Transverse colon (tissue), 4 donors: ENCODE measurements around the gene SDCCAG8. TPM values are rescaled to one million over a fixed set of nuclear protein-coding genes. Genes with fewer than 3 reads are reported as not detected.

ENCODE experiments used
- DNase-seq: peaks from one replicate; pipeline ENCODE4 v3.0.0-alpha.2; 2019
- H3K27ac ChIP-seq, 4 donors: fragments of 200-600 bp; sonication (generic); 2 replicates each; pipeline ENCODE4 v1.5.1; 2016 to 2018; ENCODE audit warnings: inconsistent platforms in 4 of 4
- H3K27me3 ChIP-seq: fragments of 200-600 bp; sonication (generic); 2 replicates; pipeline ENCODE4 v1.5.1; 2017; ENCODE audit warnings: inconsistent platforms
- H3K36me3 ChIP-seq, 4 donors: fragments of 200-600 bp; sonication (generic); 2 replicates each; pipeline ENCODE4 v1.5.1; 2017 to 2019; ENCODE audit warnings: inconsistent platforms in 4 of 4
- H3K4me1 ChIP-seq, 4 donors: fragments of 200-600 bp; sonication (generic); 2 replicates each; pipeline ENCODE4 v1.5.1; 2017 to 2020; ENCODE audit warnings: inconsistent platforms in 4 of 4
- H3K4me3 ChIP-seq, 4 donors: fragments of 200-600 bp; sonication (generic); 1 replicate in 1 of 4; 2 replicates in 3 of 4; pipeline versions ENCODE4 v1.5.1 to v1.6.1; 2017 to 2019; ENCODE audit warnings: inconsistent platforms in 4 of 4
- H3K9me3 ChIP-seq, 2 donors: fragments of 200-600 bp; sonication (generic); 2 replicates each; pipeline ENCODE4 v1.5.1; 2017 to 2019; ENCODE audit warnings: inconsistent platforms in 2 of 2
- CTCF ChIP-seq, 5 experiments: fragments of 200-600 bp in 3 of 5; fragments of 450-650 bp in 2 of 5; sonication (generic) in 3 of 5; IDR thresholded peaks; 1 replicate in 2 of 5; 2 replicates in 3 of 5; pipeline ENCODE4 v1.5.1; 2016 to 2017; ENCODE audit warnings: antibody characterized with exemption in 5 of 5, inconsistent platforms in 3 of 5, mild to moderate bottlenecking in 2 of 5, moderate library complexity in 1 of 5
- EP300 ChIP-seq: sonication (generic); formaldehyde crosslinking; IDR thresholded peaks from one replicate; pipeline ENCODE4 v1.6.1; 2017; ENCODE audit warnings: antibody characterized with exemption, low read depth
- POLR2A ChIP-seq: fragments of 450-650 bp; IDR thresholded peaks from one replicate; pipeline ENCODE4 v1.6.1; 2016; ENCODE audit warnings: antibody characterized with exemption, mild to moderate bottlenecking, moderate library complexity
- POLR2AphosphoS5 ChIP-seq, 3 donors: sonication (generic); formaldehyde crosslinking; IDR thresholded peaks; one replicate each; pipeline ENCODE4 v1.6.1; 2016; ENCODE audit warnings: antibody characterized with exemption in 3 of 3
- WGBS, 2 donors: methylation state at CpG; one replicate each; pipeline ENCODE4 v1.1.5; 2018; ENCODE audit warnings: low coverage in 1 of 2; 5-methylcytosine and 5-hydroxymethylcytosine counted together
- in situ Hi-C, 4 donors: fragments of 200-750 bp; cut with MboI; loops; one replicate each; pipeline versions ENCODE4 v1.15.0 to v1.15.1; 2017; ENCODE audit warnings: low sequenced_read_pairs in 3 of 4, low pct_ligation_motif_present in 1 of 4, low pct_unique_long_range_greater_than_20kb in 1 of 4
- intact Hi-C: fragments of 100-400 bp; cut with DNase I; formaldehyde crosslinking; loops from one replicate; pipeline ENCODE4 v1.15.1; 2023; ENCODE audit warnings: low total_unique reads
- total RNA-seq, 4 donors: library from RNA; depleted of rRNA; stranded (reverse); fragments of >200 nt; gene quantifications; one replicate each; pipeline ENCODE4 v1.1.0, GENCODE V29; 2016

The SDCCAG8 gene
- total RNA-seq, 4 donors from 2014 or later: 28.8 to 101 (median 42.5) TPM

- DNase-seq: no peak
- Histone ChIP-seq H3K4me1 (no peaks in the 10 kb centered on the region), H3K27ac (peak overlapping the region in 1 of 4 donors; percentile 13), H3K4me3 (no peak overlapping the region), H3K9me3 (no peaks in the 10 kb centered on the region), H3K36me3 (peaks cover 0 to 16% (median 5%) of the 10 kb centered on the region in 4 donors), H3K27me3 (no peaks in the 10 kb centered on the region)
- intact Hi-C loops (no loop called here), in situ Hi-C loops (loop anchor here in 3 of 4 donors (25.0 kb wide), 1 partner anchor 852 kb away; no protein-coding TSS in a partner anchor)
- no peak for TF ChIP-seq POLR2A
- TF ChIP-seq EP300: no peak
- TF ChIP-seq CTCF (IDR thresholded peaks at IDR 0.05): no peak
- TF ChIP-seq POLR2AphosphoS5 (IDR thresholded peaks at IDR 0.05): no peak
- 58 to 85% methylated on average over 2 to 6 of the region's 6 CpGs for WGBS, 2 donors
Observed at GRCh38 chr1:243313635-243314536, 58.0 kb downstream of the SDCCAG8 start.

- TF ChIP-seq EP300: no peak
- no peak for TF ChIP-seq CTCF (IDR thresholded peaks at IDR 0.05)
- TF ChIP-seq POLR2A: no peak
- no peak for TF ChIP-seq POLR2AphosphoS5 (IDR thresholded peaks at IDR 0.05)
- 40 to 57% methylated on average over 1 of the region's 1 CpG for WGBS, 2 donors
- Histone ChIP-seq H3K9me3 (no peaks in the 10 kb centered on the region), H3K36me3 (peaks cover 0 to 5% (median 1%) of the 10 kb centered on the region in 4 donors), H3K4me1 (no peaks in the 10 kb centered on the region), H3K27me3 (no peaks in the 10 kb centered on the region), H3K4me3 (no peak overlapping the region), H3K27ac (no peak overlapping the region)
- DNase-seq: no peak
- intact Hi-C loops (loop anchor here (5.0 kb wide), 1 partner anchor 1078 kb away; no protein-coding TSS in a partner anchor), in situ Hi-C loops (loop anchor here in 3 of 4 donors (25.0 kb wide), 1 partner anchor 853 kb away; no protein-coding TSS in a partner anchor)
Observed at GRCh38 chr1:243315455-243315854, 59.6 kb downstream of the SDCCAG8 start.

DNA sequence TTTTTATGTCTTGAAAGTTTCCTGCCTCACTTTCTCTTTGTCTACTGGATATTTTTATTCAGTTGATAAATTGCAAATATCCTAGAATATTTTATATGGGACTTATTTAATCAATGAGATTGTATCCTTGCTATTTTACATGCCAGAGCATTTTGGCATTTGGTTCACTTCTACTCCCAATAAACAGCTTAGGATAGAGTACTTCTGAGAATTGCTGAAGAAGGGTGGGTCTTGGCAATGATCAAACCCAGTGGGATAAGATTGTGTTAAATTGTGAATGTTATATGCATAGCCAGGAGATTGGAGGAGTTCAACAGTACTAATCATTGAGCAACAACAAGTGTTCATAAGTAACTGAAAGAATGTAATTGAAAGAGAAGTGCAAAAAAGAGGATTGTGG lies 60.1 kb downstream of the SDCCAG8 start:
- H3K36me3 ChIP-seq: peaks cover 0 to 5% (median 1%) of the 10 kb centered on the region in 4 donors
- TF ChIP-seq POLR2AphosphoS5 (IDR thresholded peaks at IDR 0.05): no peak
- no peak for TF ChIP-seq CTCF (IDR thresholded peaks at IDR 0.05)
- TF ChIP-seq POLR2A: no peak
- no peak for TF ChIP-seq EP300
- H3K27ac ChIP-seq: no peak overlapping the region
- DNase-seq: no peak
- H3K27me3 ChIP-seq: no peaks in the 10 kb centered on the region
- no peak overlapping the region for H3K4me3 ChIP-seq
- H3K4me1 ChIP-seq: no peaks in the 10 kb centered on the region
- no peaks in the 10 kb centered on the region for H3K9me3 ChIP-seq
- intact Hi-C loops: loop anchor here (5.0 kb wide), 1 partner anchor 1079 kb away; no protein-coding TSS in a partner anchor
- in situ Hi-C loops: loop anchor here in 3 of 4 donors (25.0 kb wide), 1 partner anchor 854 kb away; no protein-coding TSS in a partner anchor

- Histone ChIP-seq H3K9me3 (no peaks in the 10 kb centered on the region), H3K36me3 (peaks cover 0 to 5% (median 1%) of the 10 kb centered on the region in 4 donors), H3K27ac (no peak overlapping the region), H3K27me3 (no peaks in the 10 kb centered on the region), H3K4me3 (no peak overlapping the region), H3K4me1 (no peaks in the 10 kb centered on the region)
- intact Hi-C loops (loop anchor here (5.0 kb wide), 1 partner anchor 1079 kb away; no protein-coding TSS in a partner anchor), in situ Hi-C loops (loop anchor here in 3 of 4 donors (25.0 kb wide), 1 partner anchor 854 kb away; no protein-coding TSS in a partner anchor)
- WGBS, 2 donors: 80 to 85% methylated on average over 12 of the region's 12 CpGs
- no peak for DNase-seq
- no peak for TF ChIP-seq CTCF (IDR thresholded peaks at IDR 0.05)
- TF ChIP-seq EP300: no peak
- TF ChIP-seq POLR2AphosphoS5 (IDR thresholded peaks at IDR 0.05): no peak
- no peak for TF ChIP-seq POLR2A
Observed at GRCh38 chr1:243316366-243316989, 60.6 kb downstream of the SDCCAG8 start.
